Ishikawa (cell line): ENCODE results near the gene EPC2.

Experiments used
- CEBPB ChIP-seq: IDR thresholded peaks from 2 replicates; pipeline ENCODE4 v1.6.1; 2012
- MAX ChIP-seq: IDR thresholded peaks from 2 replicates; pipeline ENCODE4 v1.6.1; 2012
- TAF1 ChIP-seq: IDR thresholded peaks from 2 replicates; pipeline ENCODE4 v1.6.1; 2012; ENCODE audit warnings: low read depth, mild to moderate bottlenecking
- TCF12 ChIP-seq: IDR thresholded peaks from 2 replicates; pipeline ENCODE4 v1.6.1; 2012; ENCODE audit warnings: low read depth
- TEAD4 ChIP-seq: IDR thresholded peaks from 2 replicates; pipeline ENCODE4 v1.6.1; 2012

GRCh38 chr2:148814860-148815419, 170.4 kb downstream of the EPC2 start:
- no peak for TF ChIP-seq CEBPB
- no peak for TF ChIP-seq TCF12
- TF ChIP-seq TEAD4: no peak
- no peak for TF ChIP-seq TAF1
- TF ChIP-seq MAX: no peak
